ENCODE data around the gene PRDM16.

Gene PRDM16

DNA sequence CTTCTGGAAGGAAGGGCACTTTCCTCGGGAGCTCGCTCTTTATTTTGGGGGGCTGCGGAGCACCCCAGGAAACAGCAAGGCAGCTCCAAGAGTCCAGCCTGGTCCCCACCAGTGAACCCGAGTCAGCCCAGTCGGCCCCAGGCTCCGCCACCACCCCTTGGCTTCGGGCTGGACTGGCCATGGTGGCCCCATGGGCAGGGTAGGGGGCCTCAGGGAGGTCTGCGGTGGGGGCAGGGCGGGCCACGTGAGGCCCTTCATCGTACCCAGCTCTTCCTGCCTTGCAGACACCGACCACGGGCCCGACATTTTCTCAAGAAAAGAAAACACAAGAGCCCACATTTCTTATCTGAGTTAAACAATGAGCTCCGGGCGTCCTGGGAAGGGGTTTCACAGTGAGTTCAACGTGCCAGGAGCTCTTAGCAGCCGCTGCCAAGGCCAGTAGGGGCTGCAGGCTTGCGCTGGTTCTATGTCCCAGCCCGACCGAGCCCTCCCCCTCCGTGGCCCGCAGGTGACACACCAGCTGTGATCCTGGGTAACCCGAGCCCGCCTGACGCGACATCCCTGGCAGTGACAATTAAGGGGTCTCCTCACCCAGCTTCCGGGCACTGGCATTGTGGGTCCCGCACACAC is 66.2 kb downstream of the PRDM16 start:
- Histone ChIP-seq H3K9me3 (ENCODE audit: insufficient read depth, low read length, severe bottlenecking) (no peaks in the 10 kb centered on the region), H3K36me3 (ENCODE audit: insufficient read depth, low read length) (no peaks in the 10 kb centered on the region), H2AFZ (ENCODE audit: low read depth, low read length) (no peak overlapping the region), H3K27ac (ENCODE audit: low read length) (no peak overlapping the region), H3K79me2 (ENCODE audit: insufficient read depth, low read length) (no peaks in the 10 kb centered on the region), H3K4me3 (ENCODE audit: low read depth in 1 of 2, low read length in 2 of 2) (no peak overlapping the region), H3K4me2 (ENCODE audit: insufficient read depth, low read length) (no peak overlapping the region), H3K27me3 (ENCODE audit: insufficient read depth, low read length, poor library complexity) (no peaks in the 10 kb centered on the region), H4K20me1 (ENCODE audit: insufficient read depth, low read length) (no peaks in the 10 kb centered on the region), H3K9ac (ENCODE audit: low read depth, low read length) (no peak overlapping the region), H3K4me1 (ENCODE audit: insufficient read depth, low read length) (no peaks in the 10 kb centered on the region)
- no peak for DNase-seq
- ATAC-seq (ENCODE audit: insufficient read depth, low read depth) = no peak
- TF ChIP-seq, protein P1, sequence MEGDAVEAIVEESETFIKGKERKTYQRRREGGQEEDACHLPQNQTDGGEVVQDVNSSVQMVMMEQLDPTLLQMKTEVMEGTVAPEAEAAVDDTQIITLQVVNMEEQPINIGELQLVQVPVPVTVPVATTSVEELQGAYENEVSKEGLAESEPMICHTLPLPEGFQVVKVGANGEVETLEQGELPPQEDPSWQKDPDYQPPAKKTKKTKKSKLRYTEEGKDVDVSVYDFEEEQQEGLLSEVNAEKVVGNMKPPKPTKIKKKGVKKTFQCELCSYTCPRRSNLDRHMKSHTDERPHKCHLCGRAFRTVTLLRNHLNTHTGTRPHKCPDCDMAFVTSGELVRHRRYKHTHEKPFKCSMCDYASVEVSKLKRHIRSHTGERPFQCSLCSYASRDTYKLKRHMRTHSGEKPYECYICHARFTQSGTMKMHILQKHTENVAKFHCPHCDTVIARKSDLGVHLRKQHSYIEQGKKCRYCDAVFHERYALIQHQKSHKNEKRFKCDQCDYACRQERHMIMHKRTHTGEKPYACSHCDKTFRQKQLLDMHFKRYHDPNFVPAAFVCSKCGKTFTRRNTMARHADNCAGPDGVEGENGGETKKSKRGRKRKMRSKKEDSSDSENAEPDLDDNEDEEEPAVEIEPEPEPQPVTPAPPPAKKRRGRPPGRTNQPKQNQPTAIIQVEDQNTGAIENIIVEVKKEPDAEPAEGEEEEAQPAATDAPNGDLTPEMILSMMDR (IDR thresholded peaks at IDR 0.05; ENCODE audit: borderline replicate concordance, extremely low read depth, low read length, poor library complexity, severe bottlenecking) = no peak
- no peak for TF ChIP-seq EZH2 (IDR thresholded peaks at IDR 0.05; ENCODE audit: borderline replicate concordance, low read depth, low read length, severe bottlenecking)

DNA sequence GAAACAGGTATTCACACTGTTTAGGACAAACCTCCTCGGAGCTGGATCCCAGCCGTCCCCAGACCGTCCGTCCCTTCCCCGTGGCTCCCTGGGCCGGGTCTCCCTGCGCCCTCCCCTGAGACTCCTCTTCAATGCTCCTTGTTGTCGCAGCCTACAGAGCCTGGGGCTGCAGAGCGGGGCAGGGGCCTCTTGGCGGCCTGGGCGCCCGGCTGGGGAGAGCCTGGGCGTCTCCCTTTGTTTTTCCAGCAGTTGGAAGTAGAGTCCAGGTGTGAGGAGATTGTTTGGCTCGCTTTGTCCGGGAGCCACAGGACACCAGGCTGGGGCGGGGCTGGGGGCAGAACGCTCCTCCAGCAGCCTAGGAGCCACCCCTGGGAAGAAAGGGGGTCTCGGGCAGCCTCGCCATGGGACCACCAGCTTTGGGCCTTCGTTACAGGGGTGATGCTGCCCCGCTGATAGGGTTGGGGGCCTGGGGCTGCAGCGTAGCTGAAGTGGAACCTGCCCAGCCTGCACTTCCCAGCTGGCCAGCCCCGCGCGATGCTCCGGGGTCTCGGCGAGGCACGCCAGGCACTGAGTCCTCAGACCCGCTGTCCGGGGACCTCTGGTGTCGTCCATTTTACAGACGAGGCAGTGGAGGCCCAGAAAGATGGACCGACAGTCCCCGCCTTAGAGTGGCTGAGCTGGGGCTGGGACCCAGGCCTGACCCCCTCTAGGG is 66.9 kb downstream of the PRDM16 start:
- H3K79me2 ChIP-seq (ENCODE audit: insufficient read depth, low read length) = no peaks in the 10 kb centered on the region
- ATAC-seq (ENCODE audit: insufficient read depth, low read depth) (no peak), DNase-seq (no peak)
- H3K4me3 ChIP-seq (ENCODE audit: low read depth in 1 of 2, low read length in 2 of 2) = no peak overlapping the region
- H3K4me2 ChIP-seq (ENCODE audit: insufficient read depth, low read length) = no peak overlapping the region
- no peaks in the 10 kb centered on the region for H3K36me3 ChIP-seq (ENCODE audit: insufficient read depth, low read length)
- no peak overlapping the region for H2AFZ ChIP-seq (ENCODE audit: low read depth, low read length)
- no peak overlapping the region for H3K27ac ChIP-seq (ENCODE audit: low read length)
- no peaks in the 10 kb centered on the region for H4K20me1 ChIP-seq (ENCODE audit: insufficient read depth, low read length)
- no peak overlapping the region for H3K9ac ChIP-seq (ENCODE audit: low read depth, low read length)
- no peak for TF ChIP-seq EZH2 (IDR thresholded peaks at IDR 0.05; ENCODE audit: borderline replicate concordance, low read depth, low read length, severe bottlenecking)
- TF ChIP-seq, protein P1 (IDR thresholded peaks at IDR 0.05; ENCODE audit: borderline replicate concordance, extremely low read depth, low read length, poor library complexity, severe bottlenecking) = no peak
- H3K4me1 ChIP-seq (ENCODE audit: insufficient read depth, low read length) = no peaks in the 10 kb centered on the region
- H3K27me3 ChIP-seq (ENCODE audit: insufficient read depth, low read length, poor library complexity) = no peaks in the 10 kb centered on the region
- H3K9me3 ChIP-seq (ENCODE audit: insufficient read depth, low read length, severe bottlenecking) = no peaks in the 10 kb centered on the region

DNA sequence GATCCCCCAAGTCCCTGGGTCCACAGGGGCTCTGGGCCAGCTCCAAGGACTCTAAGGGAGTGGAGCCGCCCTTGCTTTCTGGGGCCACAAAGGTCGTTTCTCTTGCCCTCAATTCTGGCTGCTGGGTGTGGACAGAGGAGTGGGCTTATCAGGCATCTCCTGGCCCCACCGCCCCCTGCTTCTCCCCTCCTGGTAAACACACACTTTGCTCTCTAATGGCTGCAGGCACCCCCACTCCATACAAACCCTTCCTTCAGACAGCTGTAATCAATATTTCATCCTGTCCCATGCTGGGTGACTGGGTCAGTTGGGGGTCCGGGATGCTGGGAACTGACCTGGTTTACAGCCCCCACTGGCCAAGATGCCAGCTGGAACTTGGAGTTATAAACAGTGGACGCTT is 67.5 kb downstream of the PRDM16 start:
- TF ChIP-seq, protein P1 (IDR thresholded peaks at IDR 0.05; ENCODE audit: borderline replicate concordance, extremely low read depth, low read length, poor library complexity, severe bottlenecking) = no peak
- no peak for TF ChIP-seq EZH2 (IDR thresholded peaks at IDR 0.05; ENCODE audit: borderline replicate concordance, low read depth, low read length, severe bottlenecking)
- no peaks in the 10 kb centered on the region for H3K4me1 ChIP-seq (ENCODE audit: insufficient read depth, low read length)

More for the DNA sequence above, 67.5 kb downstream of the PRDM16 start:
- H3K27me3 ChIP-seq (ENCODE audit: insufficient read depth, low read length, poor library complexity) = no peaks in the 10 kb centered on the region
- H3K4me3 ChIP-seq (ENCODE audit: low read depth in 1 of 2, low read length in 2 of 2) = no peak overlapping the region
- ATAC-seq (ENCODE audit: insufficient read depth, low read depth) (no peak), DNase-seq (no peak)
- no peaks in the 10 kb centered on the region for H3K9me3 ChIP-seq (ENCODE audit: insufficient read depth, low read length, severe bottlenecking)
- H3K9ac ChIP-seq (ENCODE audit: low read depth, low read length) = no peak overlapping the region
- no peak overlapping the region for H3K27ac ChIP-seq (ENCODE audit: low read length)
- no peaks in the 10 kb centered on the region for H3K36me3 ChIP-seq (ENCODE audit: insufficient read depth, low read length)
- H2AFZ ChIP-seq (ENCODE audit: low read depth, low read length) = no peak overlapping the region
- no peaks in the 10 kb centered on the region for H3K79me2 ChIP-seq (ENCODE audit: insufficient read depth, low read length)
- H3K4me2 ChIP-seq (ENCODE audit: insufficient read depth, low read length) = no peak overlapping the region
- H4K20me1 ChIP-seq (ENCODE audit: insufficient read depth, low read length) = no peaks in the 10 kb centered on the region
